NCI-H69 (cell line): ENCODE data around the gene CTTN.

Source experiments
- DNase-seq: peaks from one replicate; lab custom pipeline; 2025; lab: John Stamatoyannopoulos, UW

CTTN gene

DNA sequence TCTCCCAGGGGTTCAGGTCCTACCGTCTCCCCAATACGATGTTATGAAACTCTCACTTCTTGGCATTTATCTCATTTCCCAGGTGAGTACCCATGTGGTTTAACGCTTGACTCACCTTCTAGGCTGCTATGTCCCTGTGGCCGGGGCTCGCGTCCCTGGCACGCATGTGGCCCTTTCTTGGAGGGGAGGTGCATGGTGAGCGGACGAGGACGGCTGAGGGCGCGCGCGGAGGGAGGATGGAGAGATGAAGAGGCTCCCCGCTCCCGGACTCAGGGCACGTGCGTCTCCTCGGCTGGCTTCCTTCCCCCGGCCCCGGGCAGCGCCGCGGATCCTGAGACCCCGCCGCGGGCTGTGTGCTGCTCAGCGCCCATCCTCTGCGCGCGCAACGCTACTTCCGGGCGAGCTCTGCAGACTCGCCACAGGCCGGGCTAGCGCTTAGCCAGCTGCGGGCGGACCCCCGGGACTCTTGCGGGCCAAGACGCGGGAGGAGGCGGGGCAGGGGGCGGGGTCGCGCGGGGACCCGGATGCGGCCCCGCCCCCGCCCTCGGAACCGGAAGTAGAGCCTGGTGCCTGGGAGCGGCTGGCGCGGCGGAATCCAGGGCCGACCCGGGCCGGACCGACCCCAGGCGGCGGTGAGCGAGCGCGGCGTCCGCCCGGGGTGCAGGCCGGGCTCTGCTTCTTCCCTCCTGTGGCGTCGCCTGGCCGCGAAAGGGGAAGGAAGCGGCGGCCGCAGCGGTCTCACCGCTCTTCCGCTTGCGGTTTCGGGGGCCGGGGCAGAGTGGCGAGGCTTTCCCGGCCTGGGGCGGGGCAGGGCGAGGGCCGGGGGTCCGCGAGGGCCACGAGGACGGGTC lies at the start of gene CTTN:
Gene CTTN (plus strand): TSS at position 547 of the 851 bp plus-strand sequence. CDS start 8,769 bp downstream, outside the sequence.
- DNase-seq: peak; percentile 97

GRCh38 chr11:70348608-70349007 lies 49.7 kb upstream of the CTTN start:
- DNase-seq: no peak

DNA sequence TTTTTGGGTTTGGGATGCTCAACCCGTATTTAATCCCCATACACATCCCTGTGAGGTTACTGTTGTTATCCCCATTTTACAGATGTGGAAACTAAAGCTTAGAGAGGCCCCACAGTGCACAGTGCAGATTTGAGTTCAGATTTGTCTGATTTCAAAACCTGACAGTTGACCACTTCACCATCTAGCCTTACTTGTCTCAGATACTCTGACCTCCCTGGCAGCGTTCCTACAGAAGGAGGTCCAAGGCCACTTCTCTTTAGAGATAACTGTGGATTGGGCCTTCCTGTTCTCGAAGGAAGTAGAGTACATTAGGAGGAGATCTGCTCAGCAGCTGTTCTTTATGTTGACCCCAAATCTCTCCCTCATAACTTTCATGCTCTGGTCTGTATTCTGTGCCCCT lies 46.7 kb upstream of the CTTN start:
- DNase-seq: no peak

- DNase-seq: no peak
Measured at GRCh38 chr11:70352100-70352499, 46.2 kb upstream of the CTTN start.

GRCh38 chr11:70352601-70353000 lies 45.7 kb upstream of the CTTN start:
- DNase-seq: no peak

DNA sequence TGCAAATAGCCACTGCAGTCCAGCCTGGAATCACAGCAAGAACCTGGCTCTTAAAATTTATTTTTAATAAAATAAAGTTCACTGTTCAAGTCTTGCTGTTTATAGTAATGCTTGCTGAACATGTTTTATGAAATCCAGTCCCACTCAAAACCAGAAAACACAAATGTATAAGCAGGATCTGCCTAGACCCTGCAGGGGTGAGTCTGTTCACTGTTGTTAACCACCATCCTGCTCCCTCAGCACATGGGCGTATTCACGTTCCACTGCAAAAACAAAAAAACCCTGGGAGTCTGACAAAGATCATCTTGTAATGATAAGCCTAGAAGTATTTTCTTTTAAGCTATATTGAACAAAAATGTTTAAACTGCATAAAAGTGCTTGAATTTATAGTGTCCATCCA lies 45.0 kb upstream of the CTTN start:
- no peak for DNase-seq

DNA sequence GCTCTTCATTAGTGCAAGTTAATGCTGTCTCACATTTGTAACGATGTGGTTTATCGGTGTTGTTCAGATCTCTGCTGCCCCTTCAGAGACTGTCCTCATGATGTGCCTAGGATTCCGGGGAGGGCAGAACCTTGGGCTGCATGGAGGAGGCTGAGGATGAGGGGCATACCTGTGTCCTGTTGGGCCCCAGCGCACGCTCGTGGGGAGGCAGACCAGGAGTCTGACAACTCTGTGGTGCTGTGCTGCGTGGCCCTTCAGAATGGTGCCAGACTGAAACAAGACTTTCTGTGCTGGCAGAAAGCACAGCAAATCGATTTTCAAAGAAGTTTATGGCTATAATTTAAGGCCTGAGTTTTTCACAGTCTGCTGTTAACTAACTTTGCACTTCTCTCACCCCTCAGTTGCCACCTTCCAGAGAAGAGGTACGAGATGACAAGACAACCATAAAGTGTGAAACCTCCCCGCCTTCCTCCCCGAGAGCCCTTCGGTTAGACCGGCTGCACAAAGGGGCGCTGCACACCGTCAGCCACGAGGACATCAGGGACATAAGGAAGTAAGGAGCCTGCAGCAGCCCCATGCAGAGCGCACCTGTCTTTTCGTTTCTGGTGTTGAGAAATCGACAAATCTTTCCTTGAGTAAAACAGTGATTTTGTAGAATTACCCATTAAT lies 44.3 kb upstream of the CTTN start:
- no peak for DNase-seq

- no peak for DNase-seq
Measured at GRCh38 chr11:70354629-70355028, 43.7 kb upstream of the CTTN start.

- no peak for DNase-seq
Measured at GRCh38 chr11:70358753-70359152, 39.6 kb upstream of the CTTN start.

DNA sequence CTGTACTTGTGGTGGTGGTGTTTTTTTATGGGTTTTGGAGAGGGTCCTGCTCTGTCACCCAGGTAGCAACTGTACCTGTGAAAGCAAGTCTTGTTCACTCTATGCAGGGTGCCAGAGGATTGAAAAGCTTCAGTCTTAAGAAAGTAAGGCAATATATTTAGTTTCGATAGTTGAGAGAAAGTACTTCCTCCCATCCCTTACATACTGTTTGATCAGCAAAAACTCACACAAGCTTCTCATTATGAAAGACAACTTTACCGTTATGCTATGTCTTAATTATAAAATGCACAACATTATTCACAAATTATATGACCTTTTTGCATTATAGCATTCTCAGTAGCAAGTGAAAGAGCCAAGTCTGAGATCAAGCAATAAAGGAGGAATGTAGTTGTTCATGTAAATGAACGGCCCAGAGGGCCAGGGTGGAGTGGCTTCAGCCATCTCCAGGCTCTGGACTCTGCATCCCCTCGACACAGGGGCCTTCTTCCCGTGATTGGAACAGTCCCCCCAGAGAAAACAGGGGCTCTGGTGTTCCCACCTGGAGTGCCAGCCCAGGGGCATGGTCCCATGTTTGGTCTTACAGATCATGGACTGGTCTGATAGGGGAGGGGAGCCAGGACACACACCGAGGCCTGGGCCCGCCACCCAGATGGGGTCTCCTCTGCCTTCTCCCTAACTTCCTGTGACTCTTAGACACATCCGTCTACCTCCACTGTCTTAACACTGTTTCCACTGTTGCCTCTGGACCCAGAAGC lies 38.7 kb upstream of the CTTN start:
- DNase-seq: no peak

GRCh38 chr11:70360211-70360610 lies 38.1 kb upstream of the CTTN start:
- no peak for DNase-seq

GRCh38 chr11:70364178-70364577 lies 34.2 kb upstream of the CTTN start:
- no peak for DNase-seq

DNA sequence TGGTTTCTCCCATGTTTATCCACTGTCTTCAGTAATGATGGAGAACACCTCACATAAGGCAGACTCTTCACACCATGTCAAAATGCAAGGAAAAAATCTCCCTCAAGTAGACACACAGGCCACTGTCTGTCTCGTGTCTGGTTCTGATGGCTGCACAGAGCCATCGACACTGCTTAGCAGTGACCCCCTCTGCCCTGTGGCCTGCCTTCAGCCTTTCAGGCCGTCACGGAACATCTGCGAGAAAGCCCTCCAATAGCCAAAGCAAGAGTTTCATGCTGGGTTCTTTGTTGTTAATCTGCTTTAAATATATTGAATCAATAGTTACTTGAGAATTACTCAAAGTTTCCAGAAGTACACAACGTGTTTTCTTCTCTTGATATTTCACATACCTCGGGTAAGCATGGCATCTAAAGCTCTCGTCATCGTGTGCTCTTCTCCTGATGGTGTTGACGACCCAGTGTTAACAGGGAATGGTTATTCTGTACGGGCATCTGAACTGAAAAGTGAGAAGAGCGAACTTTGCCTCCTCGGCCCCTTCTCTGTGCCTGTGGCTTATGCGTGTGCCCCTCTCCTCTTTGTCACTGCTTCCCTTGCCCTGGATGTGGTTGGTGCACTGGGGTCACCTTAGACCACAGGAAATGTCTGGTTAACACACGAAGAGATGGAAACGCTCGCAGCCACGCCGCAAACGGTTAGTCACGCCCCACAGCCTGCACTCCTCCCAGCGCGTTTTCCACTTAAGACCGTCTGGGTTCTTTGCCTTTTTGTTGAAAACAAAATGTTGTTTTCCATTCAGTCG lies 33.4 kb upstream of the CTTN start:
- DNase-seq: no peak

DNA sequence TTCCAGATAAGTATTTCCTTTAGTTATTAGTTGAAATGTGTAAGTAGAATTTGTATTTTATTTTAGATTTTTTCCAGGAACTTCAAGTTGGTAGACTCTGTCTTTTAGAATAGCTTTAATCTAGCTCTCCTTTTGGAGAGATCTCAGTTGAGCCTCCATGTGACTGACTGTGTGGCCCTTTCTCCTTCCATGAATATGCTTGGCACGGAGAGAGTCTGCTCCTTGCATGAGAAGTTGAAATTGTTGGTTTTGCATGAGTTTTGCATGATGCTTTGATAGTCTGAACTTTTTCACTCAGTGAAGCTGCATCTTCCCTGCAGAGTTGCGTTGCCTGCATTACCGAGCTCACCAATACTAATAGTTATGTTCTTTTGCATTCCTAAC lies 32.8 kb upstream of the CTTN start:
- DNase-seq: no peak

GRCh38 chr11:70367071-70367470 lies 31.3 kb upstream of the CTTN start:
- DNase-seq: no peak

DNA sequence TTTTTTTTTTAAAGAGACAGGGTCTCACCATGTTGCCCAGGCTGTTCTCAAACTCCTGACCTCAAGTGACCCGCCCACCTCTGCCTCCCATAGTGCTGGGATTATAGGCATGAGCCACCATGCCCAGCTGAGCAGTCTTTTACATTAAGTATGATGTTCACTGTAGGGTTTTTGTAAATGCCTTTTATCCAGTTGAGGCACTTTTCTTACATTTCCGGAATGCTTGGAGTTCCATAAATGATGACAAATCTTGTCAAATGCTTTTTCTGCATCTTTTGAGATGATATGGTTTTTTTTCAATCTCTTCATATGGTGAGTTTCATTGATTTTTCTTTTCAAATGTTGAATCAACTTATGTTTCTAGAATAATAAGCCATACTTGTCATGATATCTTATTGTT lies 29.4 kb upstream of the CTTN start:
- DNase-seq: no peak

GRCh38 chr11:70371241-70371640 lies 27.1 kb upstream of the CTTN start:
- DNase-seq: no peak

- DNase-seq: no peak
Measured at GRCh38 chr11:70372076-70372475, 26.3 kb upstream of the CTTN start.

GRCh38 chr11:70376621-70377020 lies 21.7 kb upstream of the CTTN start:
- no peak for DNase-seq

DNA sequence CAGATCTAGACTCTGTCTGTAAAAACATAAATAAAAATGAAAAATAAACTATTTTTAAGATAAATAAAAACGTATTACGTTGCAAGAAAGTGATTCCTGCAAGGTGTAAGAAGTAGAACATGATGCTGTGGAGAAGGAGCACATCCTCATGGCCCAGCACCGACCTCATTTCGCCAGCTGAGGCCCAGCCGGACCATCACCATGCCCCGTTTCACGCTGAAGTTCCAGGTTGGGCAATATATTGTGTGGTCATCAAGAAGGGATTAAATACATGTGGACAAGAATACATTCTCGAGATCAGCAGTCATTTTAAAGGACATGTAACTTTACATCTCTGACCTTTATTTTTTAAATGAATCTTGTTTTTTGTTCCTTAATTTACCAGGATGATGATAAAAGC lies 20.7 kb upstream of the CTTN start:
- DNase-seq: no peak

DNA sequence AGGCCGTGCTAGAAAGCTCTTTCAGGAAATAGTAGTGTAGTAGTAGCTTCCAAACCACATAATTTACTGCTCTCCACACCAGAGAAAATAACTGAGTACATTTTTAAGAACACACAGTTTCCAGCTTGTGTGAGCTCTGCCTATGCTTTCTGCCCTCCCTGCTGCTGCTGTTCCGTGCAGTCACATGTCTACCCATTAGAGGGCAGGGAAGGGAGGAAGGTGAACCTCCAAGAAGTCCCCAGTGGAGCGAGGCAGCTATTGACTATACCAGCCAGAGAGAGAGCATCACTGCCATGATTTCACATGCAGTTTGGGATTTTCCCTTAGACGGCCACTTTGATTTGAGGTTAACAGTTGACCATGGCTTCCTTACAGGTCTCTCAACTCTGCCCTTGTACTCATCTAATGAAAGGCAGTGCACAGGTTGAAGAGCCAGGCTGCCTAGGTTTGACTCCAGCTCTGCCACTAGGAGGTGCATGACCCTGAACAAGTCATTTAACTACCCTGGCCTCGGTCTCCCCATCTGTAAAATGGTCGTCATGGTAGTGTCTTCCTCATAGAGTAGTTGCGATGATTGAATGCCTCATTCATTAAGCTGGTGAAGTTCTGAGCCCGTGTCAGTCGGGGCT lies 19.7 kb upstream of the CTTN start:
- no peak for DNase-seq

- no peak for DNase-seq
Measured at GRCh38 chr11:70381350-70381749, 17.0 kb upstream of the CTTN start.
